HepG2 (cell line): ENCODE data around the gene RNF114. TPM values are rescaled to one million over a fixed set of nuclear protein-coding genes. Genes with fewer than 3 reads are reported as not detected.

Experiments used
- BRCA1 ChIP-seq: sonication (generic); formaldehyde crosslinking; IDR thresholded peaks from 2 replicates; pipeline ENCODE4 v1.4.0; 2020; ENCODE audit warnings: missing genetic modification reagents
- CBX5 ChIP-seq: sonication (generic); formaldehyde crosslinking; IDR thresholded peaks from 2 replicates; pipeline ENCODE4 v1.4.0; 2020; ENCODE audit warnings: missing genetic modification reagents, borderline replicate concordance
- CREBL2 ChIP-seq: sonication (generic); formaldehyde crosslinking; IDR thresholded peaks from 2 replicates; pipeline ENCODE4 v1.8.1; 2023; ENCODE audit warnings: missing genetic modification reagents, mild to moderate bottlenecking, borderline replicate concordance
- ELF3 ChIP-seq: IDR thresholded peaks from 2 replicates; pipeline ENCODE4 v1.6.1; 2016; ENCODE audit warnings: missing genetic modification reagents, missing compliant biosample characterization
- ERF ChIP-seq: IDR thresholded peaks from 2 replicates; pipeline ENCODE4 v1.6.1; 2018; ENCODE audit warnings: missing biosample characterization, missing genetic modification reagents
- FOXO1 ChIP-seq: sonication (generic); formaldehyde crosslinking; IDR thresholded peaks from 2 replicates; pipeline ENCODE4 v1.4.0; 2020; ENCODE audit warnings: missing genetic modification reagents
- GABPB1 ChIP-seq: IDR thresholded peaks from 2 replicates; pipeline ENCODE4 v1.6.1; 2016; ENCODE audit warnings: mild to moderate bottlenecking, missing genetic modification reagents, moderate library complexity, missing compliant biosample characterization
- GATAD1 ChIP-seq: IDR thresholded peaks from 2 replicates; pipeline ENCODE4 v1.6.1; 2016; ENCODE audit warnings: missing genetic modification reagents, missing compliant biosample characterization
- GATAD2A ChIP-seq: IDR thresholded peaks from 2 replicates; pipeline ENCODE4 v1.6.1; 2016
- MEIS2 ChIP-seq: sonication (generic); formaldehyde crosslinking; IDR thresholded peaks from 2 replicates; pipeline ENCODE4 v1.9.0; 2021; ENCODE audit warnings: mild to moderate bottlenecking, missing genetic modification reagents
- PBX2 ChIP-seq: IDR thresholded peaks from 2 replicates; pipeline ENCODE4 v1.6.1; 2016; ENCODE audit warnings: control low read depth
- POLR2AphosphoS5 ChIP-seq: IDR thresholded peaks from 2 replicates; pipeline ENCODE4 v1.6.1; 2012; ENCODE audit warnings: low read depth, low read length
- RFX3 ChIP-seq: IDR thresholded peaks from 2 replicates; pipeline ENCODE4 v1.6.1; 2016; ENCODE audit warnings: missing biosample characterization, missing genetic modification reagents
- STAG1 ChIP-seq: sonication (generic); formaldehyde crosslinking; IDR thresholded peaks from 2 replicates; pipeline ENCODE4 v1.4.0; 2020; ENCODE audit warnings: missing genetic modification reagents
- ZEB1 ChIP-seq: IDR thresholded peaks from 2 replicates; pipeline ENCODE4 v1.6.1; 2012; ENCODE audit warnings: mild to moderate bottlenecking, low read depth, inconsistent platforms; ENCODE audit not compliant: insufficient replicate concordance
- ZFP37 ChIP-seq: sonication (generic); formaldehyde crosslinking; IDR thresholded peaks from 2 replicates; pipeline ENCODE4 v1.4.0; 2020; ENCODE audit warnings: missing genetic modification reagents, borderline replicate concordance
- ZFP90 ChIP-seq: sonication (generic); formaldehyde crosslinking; IDR thresholded peaks from 2 replicates; pipeline ENCODE4 v1.8.0; 2022; ENCODE audit warnings: missing genetic modification reagents, mild to moderate bottlenecking, inconsistent platforms, borderline replicate concordance
- ZNF138 ChIP-seq: sonication (generic); formaldehyde crosslinking; IDR thresholded peaks from 2 replicates; pipeline ENCODE4 v1.5.0; 2020; ENCODE audit warnings: mild to moderate bottlenecking, low read depth, missing genetic modification reagents
- ZNF232 ChIP-seq: sonication (generic); formaldehyde crosslinking; IDR thresholded peaks from 2 replicates; pipeline ENCODE4 v1.4.0; 2020; ENCODE audit warnings: missing genetic modification reagents, borderline replicate concordance
- ZNF264 ChIP-seq: sonication (generic); formaldehyde crosslinking; IDR thresholded peaks from 2 replicates; pipeline ENCODE4 v1.4.0; 2020; ENCODE audit warnings: missing genetic modification reagents
- ZNF691 ChIP-seq: sonication (generic); formaldehyde crosslinking; IDR thresholded peaks from 2 replicates; pipeline ENCODE4 v1.4.0; 2020; ENCODE audit warnings: missing genetic modification reagents, low read depth, mild to moderate bottlenecking, borderline replicate concordance
- ZNF710 ChIP-seq: sonication (generic); formaldehyde crosslinking; IDR thresholded peaks from 2 replicates; pipeline ENCODE4 v1.5.0; 2020; ENCODE audit warnings: mild to moderate bottlenecking, missing genetic modification reagents, borderline replicate concordance
- ZNF770 ChIP-seq: sonication (generic); formaldehyde crosslinking; IDR thresholded peaks from 2 replicates; pipeline ENCODE4 v1.5.0; 2020; ENCODE audit warnings: mild to moderate bottlenecking, missing genetic modification reagents
- ZNF781 ChIP-seq: sonication (generic); formaldehyde crosslinking; IDR thresholded peaks from 2 replicates; pipeline ENCODE4 v1.5.1; 2020; ENCODE audit warnings: borderline replicate concordance, mild to moderate bottlenecking, missing genetic modification reagents; ENCODE audit errors: not compliant biosample characterization
- polyA plus RNA-seq, 8 experiments: library from polyadenylated mRNA; depleted of rRNA in 3 of 8; stranded (reverse) in 7 of 8; unstranded in 1 of 8; fragments of >200 nt; fragmentation: Illumina TruSeq in 4 of 8; extraction: Trizol in 4 of 8; gene quantifications; 2 replicates each; pipeline versions ENCODE4 v1.2.1 to v1.2.3, GENCODE V29; 2011 to 2016; ENCODE audit warnings: low read depth in 4 of 8, missing spikeins in 1 of 8, mixed read lengths in 1 of 8; ENCODE audit not compliant: insufficient read depth in 1 of 8
- total RNA-seq, 5 experiments: library from RNA; depleted of rRNA; stranded (reverse); fragments of >200 nt; fragmentation: Illumina TruSeq; extraction: Trizol; gene quantifications; 2 replicates each; pipeline ENCODE4 v1.2.3, GENCODE V29; 2016; ENCODE audit warnings: low read depth in 1 of 5

The RNF114 gene
- total and polyA plus RNA-seq, 2 of the 13 experiments (the other 11 are each of a cell fraction or from before 2014, with no cell fraction given), result 119 to 126 TPM

GRCh38 chr20:49964964-49965780 lies 29.0 kb downstream of the RNF114 start (continued):
- TF ChIP-seq ZNF770 (CRISPR knock-in tag) (peak; percentile 67; the same call in 1 of the 2 replicates), MEIS2 (CRISPR knock-in tag) (0 out of 2 replicates have a peak, but pooled peaks have one; percentile 58), ZNF691 (CRISPR knock-in tag) (0 out of 2 replicates have a peak, but pooled peaks have one; percentile 47), POLR2AphosphoS5 (no peak), ZNF138 (no peak), ZNF781 (peak; percentile 32), ZEB1 (peak; percentile 72), ERF (CRISPR knock-in tag) (peak; percentile 43; the same call in 1 of the 2 replicates), ELF3 (CRISPR knock-in tag) (peak; percentile 72), FOXO1 (CRISPR knock-in tag) (peak; percentile 67), BRCA1 (peak; percentile 55; the same call in 1 of the 2 replicates), CREBL2 (CRISPR knock-in tag) (no peak), GATAD2A (CRISPR knock-in tag) (0 out of 2 replicates have a peak, but pooled peaks have one; percentile 43), ZFP37 (CRISPR knock-in tag) (no peak; the same call in 1 of the 2 replicates), ZFP90 (0 out of 2 replicates have a peak, but pooled peaks have one; percentile 61), RFX3 (CRISPR knock-in tag) (0 out of 2 replicates have a peak, but pooled peaks have one; percentile 13), PBX2 (CRISPR knock-in tag) (peak; percentile 55; the same call in 1 of the 2 replicates), ZNF710 (CRISPR knock-in tag) (no peak), STAG1 (CRISPR knock-in tag) (peak; percentile 61), GATAD1 (CRISPR knock-in tag) (peak; percentile 25; the same call in 1 of the 2 replicates), CBX5 (CRISPR knock-in tag) (peak; percentile 82; the same call in 1 of the 2 replicates), GABPB1 (peak; percentile 65), ZNF232 (peak; percentile 69; the same call in 1 of the 2 replicates), ZNF264 (CRISPR knock-in tag) (0 out of 2 replicates have a peak, but pooled peaks have one; percentile 48)
